NT2/D1 (cell line): ENCODE results near the gene KAT14.

Experiments used
- SUZ12 ChIP-seq: IDR thresholded peaks from 2 replicates; pipeline ENCODE4 v1.6.1; 2011; ENCODE audit not compliant: insufficient read length, insufficient read depth; ENCODE audit errors: extremely low read depth
- YY1 ChIP-seq: IDR thresholded peaks from 2 replicates; pipeline ENCODE4 v1.6.1; 2011; ENCODE audit not compliant: insufficient read length, insufficient read depth
- ZNF274 ChIP-seq: IDR thresholded peaks from 2 replicates; pipeline ENCODE4 v1.6.1; 2011; ENCODE audit warnings: mild to moderate bottlenecking, low read depth, low read length

GRCh38 chr20:18164356-18164755, 26.7 kb downstream of the KAT14 start:
- TF ChIP-seq SUZ12 (no peak), ZNF274 (no peak), YY1 (no peak)
